Progenitor cell of endocrine pancreas (in vitro differentiated cells): ENCODE data around the gene MAP4K4. TPM values are rescaled to one million over a fixed set of nuclear protein-coding genes. Genes with fewer than 3 reads are reported as not detected.
A peak's percentile ranks its signal among the peaks of the same experiment; 100 is the strongest.

Experiments used
- DNase-seq: peaks from one replicate; pipeline ENCODE4 v3.0.0; 2021; ENCODE audit warnings: low spot score; ENCODE audit not compliant: unreplicated experiment
- H3K27ac Mint-ChIP-seq: 2 replicates; pipeline ENCODE4 v1.8.0; 2021; ENCODE audit warnings: mild to moderate bottlenecking, moderate library complexity, mixed read lengths
- H3K27me3 Mint-ChIP-seq: 2 replicates; pipeline ENCODE4 v1.8.0; 2021; ENCODE audit warnings: mixed read lengths
- H3K36me3 Mint-ChIP-seq: 2 replicates; pipeline ENCODE4 v1.8.0; 2022; ENCODE audit warnings: mixed read lengths; ENCODE audit not compliant: insufficient read depth
- H3K4me1 Mint-ChIP-seq: 2 replicates; pipeline ENCODE4 v1.8.0; 2021; ENCODE audit warnings: low read depth, mixed read lengths
- H3K4me3 Mint-ChIP-seq: 2 replicates; pipeline ENCODE4 v1.8.0; 2021; ENCODE audit warnings: low read depth, mild to moderate bottlenecking, moderate library complexity, mixed read lengths
- H3K9me3 Mint-ChIP-seq: 2 replicates; pipeline ENCODE4 v1.8.0; 2021; ENCODE audit warnings: low read depth, mixed read lengths
- total RNA-seq: library from RNA; stranded (reverse); gene quantifications from 2 replicates; pipeline ENCODE4 v1.2.1, GENCODE V29; 2021
- TF ChIP-seq, protein P1 (sequence below): fragments of 200-600 bp; sonication (generic); IDR thresholded peaks from one replicate; pipeline ENCODE4 v1.5.0; 2021; ENCODE audit warnings: antibody characterized with exemption, mild to moderate bottlenecking; ENCODE audit not compliant: unreplicated experiment

The MAP4K4 gene
- total RNA-seq, 1 donor from 2014 or later, result 171 TPM

DNA sequence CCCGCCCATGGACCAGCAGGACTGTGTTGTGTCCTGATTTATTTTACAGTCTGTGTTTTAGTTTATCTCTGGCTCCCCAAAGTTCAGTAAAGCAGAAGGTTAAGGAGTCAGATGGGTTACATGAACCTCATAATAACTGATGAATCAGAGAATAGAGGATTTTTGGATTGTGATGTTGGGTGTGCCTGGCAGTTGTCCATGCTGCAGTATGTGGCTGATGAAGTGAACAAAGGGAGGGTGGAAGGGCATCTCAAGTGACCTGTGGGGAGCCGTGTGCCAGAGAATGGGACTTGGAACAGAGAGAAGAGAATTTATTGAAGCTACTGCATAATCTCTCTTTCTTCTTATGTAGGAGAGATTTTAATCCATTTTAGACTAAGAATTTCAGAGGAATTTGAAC, 145.5 kb downstream of the MAP4K4 start:
- Mint-ChIP-seq H3K4me1 (peaks cover 17% of the 10 kb centered on the region), H3K27me3 (no peaks in the 10 kb centered on the region), H3K27ac (peak overlapping the region; percentile 39), H3K9me3 (no peaks in the 10 kb centered on the region), H3K4me3 (no peak overlapping the region), H3K36me3 (peaks cover 36% of the 10 kb centered on the region)
- TF ChIP-seq, protein P1, sequence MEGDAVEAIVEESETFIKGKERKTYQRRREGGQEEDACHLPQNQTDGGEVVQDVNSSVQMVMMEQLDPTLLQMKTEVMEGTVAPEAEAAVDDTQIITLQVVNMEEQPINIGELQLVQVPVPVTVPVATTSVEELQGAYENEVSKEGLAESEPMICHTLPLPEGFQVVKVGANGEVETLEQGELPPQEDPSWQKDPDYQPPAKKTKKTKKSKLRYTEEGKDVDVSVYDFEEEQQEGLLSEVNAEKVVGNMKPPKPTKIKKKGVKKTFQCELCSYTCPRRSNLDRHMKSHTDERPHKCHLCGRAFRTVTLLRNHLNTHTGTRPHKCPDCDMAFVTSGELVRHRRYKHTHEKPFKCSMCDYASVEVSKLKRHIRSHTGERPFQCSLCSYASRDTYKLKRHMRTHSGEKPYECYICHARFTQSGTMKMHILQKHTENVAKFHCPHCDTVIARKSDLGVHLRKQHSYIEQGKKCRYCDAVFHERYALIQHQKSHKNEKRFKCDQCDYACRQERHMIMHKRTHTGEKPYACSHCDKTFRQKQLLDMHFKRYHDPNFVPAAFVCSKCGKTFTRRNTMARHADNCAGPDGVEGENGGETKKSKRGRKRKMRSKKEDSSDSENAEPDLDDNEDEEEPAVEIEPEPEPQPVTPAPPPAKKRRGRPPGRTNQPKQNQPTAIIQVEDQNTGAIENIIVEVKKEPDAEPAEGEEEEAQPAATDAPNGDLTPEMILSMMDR, result no peak
- no peak for DNase-seq

DNA sequence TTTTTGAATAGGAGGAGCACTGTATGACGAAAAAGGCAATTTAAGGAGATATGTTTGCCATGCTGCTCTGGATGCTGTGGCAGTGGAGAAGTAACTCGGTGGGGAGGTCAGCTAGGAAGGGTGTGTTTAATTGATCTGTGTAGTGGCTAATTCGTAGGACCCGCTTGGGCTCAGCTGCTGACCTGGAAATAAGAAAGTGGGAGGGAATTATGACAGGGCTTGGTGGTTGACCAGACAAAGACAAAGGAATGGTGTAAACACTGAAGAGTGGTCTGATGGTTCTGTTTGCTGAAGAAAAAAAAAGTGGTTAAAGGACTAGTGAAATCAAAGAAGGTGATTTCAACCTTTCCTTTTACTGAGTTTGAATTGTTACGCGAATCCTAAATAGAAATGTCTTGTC, 146.0 kb downstream of the MAP4K4 start:
- H3K27me3 Mint-ChIP-seq, result no peaks in the 10 kb centered on the region
- TF ChIP-seq, protein P1, result no peak
- H3K36me3 Mint-ChIP-seq, result peaks cover 33% of the 10 kb centered on the region
- no peaks in the 10 kb centered on the region for H3K9me3 Mint-ChIP-seq
- no peak overlapping the region for H3K4me3 Mint-ChIP-seq
- H3K4me1 Mint-ChIP-seq, result peaks cover 17% of the 10 kb centered on the region
- peak overlapping the region; percentile 60 for H3K27ac Mint-ChIP-seq
- DNase-seq, result no peak

DNA sequence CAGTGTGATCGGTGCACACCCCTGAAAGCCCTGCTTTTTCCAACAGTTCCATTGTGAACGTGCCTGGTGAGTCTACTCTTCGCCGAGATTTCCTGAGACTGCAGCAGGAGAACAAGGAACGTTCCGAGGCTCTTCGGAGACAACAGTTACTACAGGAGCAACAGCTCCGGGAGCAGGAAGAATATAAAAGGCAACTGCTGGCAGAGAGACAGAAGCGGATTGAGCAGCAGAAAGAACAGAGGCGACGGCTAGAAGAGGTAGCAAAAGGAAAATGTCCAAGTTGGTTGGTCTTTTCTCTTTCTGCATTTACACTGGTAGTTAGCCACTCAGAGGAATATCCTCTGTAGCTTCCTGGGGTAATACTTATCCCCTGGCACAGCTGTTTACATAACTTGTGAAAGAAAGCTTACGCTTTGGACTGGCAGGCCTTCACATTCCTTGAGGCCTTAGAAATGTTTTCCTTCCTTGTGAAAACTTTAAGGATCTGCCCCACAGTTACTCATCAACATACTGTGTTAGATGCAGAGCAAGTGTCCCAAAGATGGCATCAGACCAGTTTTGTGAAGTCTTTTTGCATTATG, 146.6 kb downstream of the MAP4K4 start:
- H3K27ac Mint-ChIP-seq, result peak overlapping the region; percentile 36
- no peaks in the 10 kb centered on the region for H3K9me3 Mint-ChIP-seq
- peaks cover 34% of the 10 kb centered on the region for H3K36me3 Mint-ChIP-seq
- no peak overlapping the region for H3K4me3 Mint-ChIP-seq
- TF ChIP-seq, protein P1, result no peak
- no peaks in the 10 kb centered on the region for H3K27me3 Mint-ChIP-seq
- DNase-seq, result no peak
- peaks cover 17% of the 10 kb centered on the region for H3K4me1 Mint-ChIP-seq

DNA sequence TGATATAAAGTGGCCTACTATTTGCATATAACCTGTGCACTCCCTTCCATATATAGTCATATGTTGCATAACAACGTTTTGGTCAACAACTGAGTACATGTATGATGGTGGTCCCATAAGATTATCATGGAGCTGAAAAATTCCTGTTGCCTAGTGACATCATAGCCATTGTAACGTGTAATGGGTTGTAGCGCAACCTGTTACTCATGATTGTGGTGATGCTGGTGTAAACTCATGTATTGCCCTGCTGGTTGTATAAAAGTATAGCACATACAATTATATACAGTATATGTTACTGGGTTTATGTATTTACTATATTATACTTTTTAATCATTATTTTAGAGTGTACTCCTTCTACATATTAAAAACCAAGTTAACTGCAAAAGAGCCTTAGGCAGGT, 149.5 kb downstream of the MAP4K4 start:
- Mint-ChIP-seq H3K4me1 (peaks cover 15% of the 10 kb centered on the region), H3K27ac (no peak overlapping the region), H3K9me3 (no peaks in the 10 kb centered on the region), H3K4me3 (no peak overlapping the region), H3K27me3 (no peaks in the 10 kb centered on the region), H3K36me3 (peaks cover 28% of the 10 kb centered on the region)
- TF ChIP-seq, protein P1, result no peak
- no peak for DNase-seq

DNA sequence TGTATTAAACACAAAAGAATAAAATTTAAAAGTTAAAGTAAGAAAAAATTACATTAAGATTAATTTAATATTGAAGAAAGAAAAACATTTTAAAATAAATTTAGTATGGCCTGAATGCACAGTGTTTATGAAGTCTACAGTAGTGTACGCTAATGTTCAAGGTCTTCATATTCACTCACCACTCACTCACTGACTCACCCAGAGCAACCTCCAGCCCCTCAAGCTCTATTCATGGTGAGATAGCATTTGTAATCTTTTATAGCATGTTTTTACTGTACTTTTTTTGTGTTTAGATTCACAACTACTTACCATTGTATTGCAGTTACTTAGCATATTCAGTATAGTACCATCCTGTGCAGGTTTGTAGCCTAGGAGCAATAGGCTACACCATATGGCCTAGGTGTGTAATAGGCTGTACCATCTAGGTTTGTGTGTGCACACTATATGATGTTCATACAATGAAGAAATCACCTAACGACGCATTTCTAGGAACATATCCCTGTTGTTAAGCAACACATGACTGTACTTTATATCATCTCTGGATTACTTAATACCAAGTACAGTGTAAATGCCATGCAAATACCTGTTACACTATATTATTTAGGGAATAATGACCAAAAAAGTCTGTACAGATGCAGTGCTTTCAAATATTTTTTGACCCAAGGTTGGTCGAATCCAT, 150.3 kb downstream of the MAP4K4 start:
- no peak overlapping the region for H3K4me3 Mint-ChIP-seq
- peaks cover 28% of the 10 kb centered on the region for H3K36me3 Mint-ChIP-seq
- TF ChIP-seq, protein P1, result no peak
- H3K9me3 Mint-ChIP-seq, result no peaks in the 10 kb centered on the region
- H3K27me3 Mint-ChIP-seq, result no peaks in the 10 kb centered on the region
- no peak for DNase-seq
- no peak overlapping the region for H3K27ac Mint-ChIP-seq
- H3K4me1 Mint-ChIP-seq, result peaks cover 11% of the 10 kb centered on the region
